GM12873 (cell line): ENCODE measurements around the gene LIMCH1.

Experiments
- CTCF ChIP-seq: IDR thresholded peaks from 2 replicates; pipeline ENCODE4 v1.5.1; 2012; ENCODE audit warnings: low read depth, mild to moderate bottlenecking, moderate library complexity, low read length, control low read depth; ENCODE audit not compliant: insufficient read depth; ENCODE audit errors: missing control alignments

Gene LIMCH1

GRCh38 chr4:41632481-41633073, 94.6 kb downstream of the LIMCH1 start:
- no peak for TF ChIP-seq CTCF

- no peak for TF ChIP-seq CTCF
Observed at GRCh38 chr4:41633321-41633720, 95.4 kb downstream of the LIMCH1 start.

GRCh38 chr4:41635441-41635840, 97.5 kb downstream of the LIMCH1 start:
- no peak for TF ChIP-seq CTCF

- no peak for TF ChIP-seq CTCF
Observed at GRCh38 chr4:41638203-41638602, 100.2 kb downstream of the LIMCH1 start.

GRCh38 chr4:41638866-41639265, 100.9 kb downstream of the LIMCH1 start:
- TF ChIP-seq CTCF = no peak

GRCh38 chr4:41639291-41639690, 101.3 kb downstream of the LIMCH1 start:
- TF ChIP-seq CTCF = no peak

GRCh38 chr4:41640906-41641305, 102.9 kb downstream of the LIMCH1 start:
- TF ChIP-seq CTCF = no peak
